ENCODE data around the gene COL15A1.

DNA sequence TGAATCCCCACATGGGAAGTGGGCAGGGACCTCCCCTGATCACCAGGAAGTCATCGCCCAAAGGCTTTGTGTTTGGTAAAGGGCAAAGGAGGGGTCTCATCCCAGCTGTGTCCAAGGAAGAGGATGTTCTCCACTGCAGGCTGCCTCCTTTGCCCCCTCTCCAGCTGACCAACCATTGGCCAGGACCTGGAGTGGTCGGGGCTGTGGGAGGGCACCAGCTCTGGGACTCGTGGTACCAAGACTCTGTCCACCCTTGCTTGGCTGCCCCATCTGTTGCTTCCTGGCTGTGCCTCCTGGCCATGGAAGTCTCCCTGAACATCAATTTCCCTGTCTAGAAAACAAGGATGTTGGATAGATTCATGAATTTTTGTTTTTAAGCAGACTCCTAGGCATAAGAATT lies 34.1 kb downstream of the COL15A1 start:
- TF ChIP-seq, protein P1, sequence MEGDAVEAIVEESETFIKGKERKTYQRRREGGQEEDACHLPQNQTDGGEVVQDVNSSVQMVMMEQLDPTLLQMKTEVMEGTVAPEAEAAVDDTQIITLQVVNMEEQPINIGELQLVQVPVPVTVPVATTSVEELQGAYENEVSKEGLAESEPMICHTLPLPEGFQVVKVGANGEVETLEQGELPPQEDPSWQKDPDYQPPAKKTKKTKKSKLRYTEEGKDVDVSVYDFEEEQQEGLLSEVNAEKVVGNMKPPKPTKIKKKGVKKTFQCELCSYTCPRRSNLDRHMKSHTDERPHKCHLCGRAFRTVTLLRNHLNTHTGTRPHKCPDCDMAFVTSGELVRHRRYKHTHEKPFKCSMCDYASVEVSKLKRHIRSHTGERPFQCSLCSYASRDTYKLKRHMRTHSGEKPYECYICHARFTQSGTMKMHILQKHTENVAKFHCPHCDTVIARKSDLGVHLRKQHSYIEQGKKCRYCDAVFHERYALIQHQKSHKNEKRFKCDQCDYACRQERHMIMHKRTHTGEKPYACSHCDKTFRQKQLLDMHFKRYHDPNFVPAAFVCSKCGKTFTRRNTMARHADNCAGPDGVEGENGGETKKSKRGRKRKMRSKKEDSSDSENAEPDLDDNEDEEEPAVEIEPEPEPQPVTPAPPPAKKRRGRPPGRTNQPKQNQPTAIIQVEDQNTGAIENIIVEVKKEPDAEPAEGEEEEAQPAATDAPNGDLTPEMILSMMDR (conservative IDR thresholded peaks at IDR 0.05 in 1 of 2, IDR thresholded peaks at IDR 0.05 in 1 of 2; ENCODE audit: extremely low read depth in 1 of 2, insufficient read depth in 1 of 2, low read depth in 1 of 2, low read length in 2 of 2), result no peak
- TF ChIP-seq EZH2 (IDR thresholded peaks at IDR 0.05; ENCODE audit: borderline replicate concordance, low read length), result no peak
